Vagina (tissue), 2 donors: ENCODE results near the gene SLC35B2. TPM values are rescaled to one million over a fixed set of nuclear protein-coding genes. Genes with fewer than 3 reads are reported as not detected.

Source experiments
- DNase-seq, 2 donors: peaks; one replicate each; pipeline ENCODE4 v3.0.0-alpha.2; 2017; ENCODE audit errors: extremely low spot score in 2 of 2
- H3K27ac ChIP-seq: fragments of 200-600 bp; sonication (generic); one replicate; pipeline ENCODE4 v1.5.1; 2019
- H3K27me3 ChIP-seq: fragments of 200-600 bp; sonication (generic); one replicate; pipeline ENCODE4 v1.5.1; 2019
- H3K36me3 ChIP-seq, 2 donors: fragments of 200-600 bp; sonication (generic); one replicate each; pipeline ENCODE4 v1.5.1; 2017 to 2019
- H3K4me1 ChIP-seq: fragments of 200-600 bp; sonication (generic); one replicate; pipeline ENCODE4 v1.5.1; 2019
- H3K4me3 ChIP-seq, 2 donors: fragments of 200-600 bp; sonication (generic); 1 replicate in 1 of 2; 2 replicates in 1 of 2; pipeline ENCODE4 v1.5.1; 2016 to 2019
- H3K9me3 ChIP-seq: fragments of 200-600 bp; sonication (generic); one replicate; pipeline ENCODE4 v1.5.1; 2019
- POLR2A ChIP-seq, 2 donors: fragments of 450-650 bp; IDR thresholded peaks; one replicate each; pipeline ENCODE4 v1.6.1; 2017; ENCODE audit warnings: antibody characterized with exemption in 2 of 2, mild to moderate bottlenecking in 2 of 2, moderate library complexity in 2 of 2
- POLR2AphosphoS5 ChIP-seq, 2 donors: sonication (generic); formaldehyde crosslinking; IDR thresholded peaks; one replicate each; pipeline ENCODE4 v1.9.0; 2017; ENCODE audit warnings: antibody characterized with exemption in 2 of 2, mild to moderate bottlenecking in 2 of 2, low read depth in 1 of 2; ENCODE audit not compliant: insufficient read depth in 1 of 2
- intact Hi-C: fragments of 100-400 bp; cut with DNase I; formaldehyde crosslinking; loops from one replicate; pipeline ENCODE4 v1.15.1; 2023
- total RNA-seq: library from RNA; depleted of rRNA; stranded (reverse); fragments of >200 nt; gene quantifications from one replicate; pipeline ENCODE4 v1.2.3, GENCODE V29; 2016
- TF ChIP-seq, protein P1 (sequence below), 3 experiments: fragments of 450-650 bp in 2 of 3; fragments of 200-600 bp in 1 of 3; sonication (generic) in 1 of 3; IDR thresholded peaks; one replicate each; pipeline ENCODE4 v1.5.1; 2017 to 2019; ENCODE audit warnings: antibody characterized with exemption in 3 of 3, mild to moderate bottlenecking in 2 of 3, moderate library complexity in 2 of 3

SLC35B2 gene
- total RNA-seq, 1 donor from 2014 or later = 19.6 TPM

DNA sequence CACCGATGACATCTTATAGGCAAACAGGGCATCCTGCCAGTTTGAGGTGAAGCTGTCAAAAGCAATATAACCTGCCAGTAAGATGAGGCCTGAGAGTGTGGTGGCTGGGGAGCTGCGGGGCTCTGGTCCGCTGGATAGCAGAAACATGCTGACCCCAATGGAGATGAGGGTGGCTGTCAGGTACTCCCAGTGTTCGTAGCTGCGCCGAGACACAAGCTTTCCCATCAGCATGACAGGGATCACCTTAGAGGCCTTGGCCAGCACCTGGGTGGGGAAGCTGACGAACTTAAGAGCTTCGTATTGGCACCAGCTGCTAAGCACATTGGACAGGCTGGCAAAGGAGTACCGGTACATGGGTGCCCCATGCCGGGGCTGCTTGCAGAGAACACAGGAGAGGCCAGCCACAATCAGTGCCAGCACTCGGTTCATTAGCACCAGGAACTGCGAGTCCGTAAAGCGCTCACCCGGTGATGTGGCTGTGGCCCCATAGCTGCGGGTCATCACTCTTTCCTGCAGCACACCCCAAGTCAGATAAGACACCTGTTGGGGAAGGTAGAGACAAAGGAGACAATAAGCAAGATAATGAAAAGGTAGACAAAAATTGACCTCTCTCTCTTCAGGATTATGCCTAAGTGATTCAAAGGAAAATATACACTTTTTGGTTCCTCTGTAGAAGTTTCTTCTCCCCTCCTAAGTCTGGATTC is 2.1 kb downstream of the SLC35B2 start:
- peaks cover 27% of the 10 kb centered on the region for H3K4me1 ChIP-seq
- no peak for DNase-seq
- H3K27me3 ChIP-seq = no peaks in the 10 kb centered on the region
- H3K9me3 ChIP-seq = no peaks in the 10 kb centered on the region
- peak overlapping the region; percentile 98 for H3K27ac ChIP-seq
- H3K4me3 ChIP-seq = peak overlapping the region in 1 of 2 donors; percentile 91
- intact Hi-C loops = no loop called here
- H3K36me3 ChIP-seq = peaks cover 4 to 49% of the 10 kb centered on the region in 2 donors
- TF ChIP-seq POLR2A (IDR thresholded peaks at IDR 0.05) = no peak
- TF ChIP-seq, protein P1, sequence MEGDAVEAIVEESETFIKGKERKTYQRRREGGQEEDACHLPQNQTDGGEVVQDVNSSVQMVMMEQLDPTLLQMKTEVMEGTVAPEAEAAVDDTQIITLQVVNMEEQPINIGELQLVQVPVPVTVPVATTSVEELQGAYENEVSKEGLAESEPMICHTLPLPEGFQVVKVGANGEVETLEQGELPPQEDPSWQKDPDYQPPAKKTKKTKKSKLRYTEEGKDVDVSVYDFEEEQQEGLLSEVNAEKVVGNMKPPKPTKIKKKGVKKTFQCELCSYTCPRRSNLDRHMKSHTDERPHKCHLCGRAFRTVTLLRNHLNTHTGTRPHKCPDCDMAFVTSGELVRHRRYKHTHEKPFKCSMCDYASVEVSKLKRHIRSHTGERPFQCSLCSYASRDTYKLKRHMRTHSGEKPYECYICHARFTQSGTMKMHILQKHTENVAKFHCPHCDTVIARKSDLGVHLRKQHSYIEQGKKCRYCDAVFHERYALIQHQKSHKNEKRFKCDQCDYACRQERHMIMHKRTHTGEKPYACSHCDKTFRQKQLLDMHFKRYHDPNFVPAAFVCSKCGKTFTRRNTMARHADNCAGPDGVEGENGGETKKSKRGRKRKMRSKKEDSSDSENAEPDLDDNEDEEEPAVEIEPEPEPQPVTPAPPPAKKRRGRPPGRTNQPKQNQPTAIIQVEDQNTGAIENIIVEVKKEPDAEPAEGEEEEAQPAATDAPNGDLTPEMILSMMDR (IDR thresholded peaks at IDR 0.05) = no peak
- TF ChIP-seq POLR2AphosphoS5 (IDR thresholded peaks at IDR 0.05; ENCODE audit: insufficient read depth in 1 of 2, low read depth in 1 of 2) = no peak

DNA sequence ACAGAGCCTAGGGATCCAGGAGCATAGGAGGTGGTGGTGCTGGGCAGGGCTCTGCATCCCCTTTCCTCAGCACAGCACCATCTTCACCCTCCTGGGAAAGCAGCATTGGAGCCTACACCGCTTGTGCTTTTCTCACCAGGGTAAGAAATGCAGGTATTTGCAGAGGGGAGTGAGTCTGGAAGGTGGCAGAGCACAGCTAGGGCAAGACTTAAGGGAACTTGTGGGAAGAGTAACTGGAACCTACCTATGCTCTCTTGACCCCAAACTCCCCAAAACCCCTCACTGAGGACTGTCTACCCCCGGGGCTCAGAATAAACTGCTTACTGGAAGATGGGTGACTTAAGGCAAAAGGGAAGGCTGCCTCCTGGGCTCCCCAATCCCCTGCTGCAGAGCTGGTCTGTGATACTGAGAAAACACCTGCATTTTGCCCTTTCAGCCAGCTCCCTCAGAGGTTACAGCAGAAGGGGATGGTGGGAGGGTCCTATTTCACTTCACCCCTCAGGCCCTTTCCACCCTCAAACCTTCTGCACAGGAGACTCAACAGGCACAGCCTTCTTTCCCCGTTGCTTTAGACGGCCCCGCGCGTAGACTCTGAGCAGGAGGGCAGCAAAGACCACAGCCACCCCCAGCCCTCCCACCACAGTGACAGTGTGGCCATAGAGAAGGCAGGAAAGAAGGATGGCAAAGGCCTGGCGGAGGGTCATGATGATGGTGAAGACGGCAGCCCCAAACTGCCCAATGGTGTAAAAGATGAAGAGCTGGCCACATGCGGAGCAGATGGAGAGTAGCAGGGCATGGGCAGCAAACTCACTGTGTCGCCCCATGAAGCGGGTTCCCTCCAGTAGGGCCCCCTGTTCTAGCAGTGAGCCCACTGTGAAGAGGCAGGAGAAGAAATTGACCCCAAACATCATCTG is 2.9 kb downstream of the SLC35B2 start:
- Histone ChIP-seq H3K27me3 (no peaks in the 10 kb centered on the region), H3K36me3 (peaks cover 4 to 58% of the 10 kb centered on the region in 2 donors), H3K4me3 (no peak overlapping the region), H3K4me1 (peaks cover 32% of the 10 kb centered on the region), H3K9me3 (no peaks in the 10 kb centered on the region), H3K27ac (no peak overlapping the region)
- no peak for TF ChIP-seq POLR2AphosphoS5 (IDR thresholded peaks at IDR 0.05; ENCODE audit: insufficient read depth in 1 of 2, low read depth in 1 of 2)
- TF ChIP-seq POLR2A (IDR thresholded peaks at IDR 0.05) = no peak
- TF ChIP-seq, protein P1 (IDR thresholded peaks at IDR 0.05) = no peak
- DNase-seq = no peak
- intact Hi-C loops = no loop called here

DNA sequence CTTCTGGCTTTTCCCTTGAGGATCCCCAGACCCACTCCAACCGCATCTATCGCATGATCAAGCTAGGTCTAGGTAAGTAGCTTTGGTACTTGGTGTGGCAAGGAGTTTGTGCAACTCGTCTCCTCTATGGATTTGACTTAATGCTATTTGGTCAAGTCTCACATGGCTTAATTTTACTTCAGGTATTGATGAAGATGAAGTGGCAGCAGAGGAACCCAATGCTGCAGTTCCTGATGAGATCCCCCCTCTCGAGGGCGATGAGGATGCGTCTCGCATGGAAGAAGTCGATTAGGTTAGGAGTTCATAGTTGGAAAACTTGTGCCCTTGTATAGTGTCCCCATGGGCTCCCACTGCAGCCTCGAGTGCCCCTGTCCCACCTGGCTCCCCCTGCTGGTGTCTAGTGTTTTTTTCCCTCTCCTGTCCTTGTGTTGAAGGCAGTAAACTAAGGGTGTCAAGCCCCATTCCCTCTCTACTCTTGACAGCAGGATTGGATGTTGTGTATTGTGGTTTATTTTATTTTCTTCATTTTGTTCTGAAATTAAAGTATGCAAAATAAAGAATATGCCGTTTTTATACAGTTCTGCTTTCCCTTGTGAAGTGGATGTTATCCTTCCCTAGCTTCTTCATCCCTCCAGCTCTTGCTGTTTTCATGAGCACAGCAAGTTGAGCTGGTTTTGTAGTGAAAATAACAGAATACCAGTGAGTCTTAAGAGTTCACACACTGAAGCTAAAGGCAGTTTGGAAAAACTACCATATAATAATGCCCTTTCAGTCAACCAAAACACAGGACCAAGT is 3.8 kb downstream of the SLC35B2 start:
- no peak for DNase-seq
- no peak overlapping the region for H3K27ac ChIP-seq

DNA sequence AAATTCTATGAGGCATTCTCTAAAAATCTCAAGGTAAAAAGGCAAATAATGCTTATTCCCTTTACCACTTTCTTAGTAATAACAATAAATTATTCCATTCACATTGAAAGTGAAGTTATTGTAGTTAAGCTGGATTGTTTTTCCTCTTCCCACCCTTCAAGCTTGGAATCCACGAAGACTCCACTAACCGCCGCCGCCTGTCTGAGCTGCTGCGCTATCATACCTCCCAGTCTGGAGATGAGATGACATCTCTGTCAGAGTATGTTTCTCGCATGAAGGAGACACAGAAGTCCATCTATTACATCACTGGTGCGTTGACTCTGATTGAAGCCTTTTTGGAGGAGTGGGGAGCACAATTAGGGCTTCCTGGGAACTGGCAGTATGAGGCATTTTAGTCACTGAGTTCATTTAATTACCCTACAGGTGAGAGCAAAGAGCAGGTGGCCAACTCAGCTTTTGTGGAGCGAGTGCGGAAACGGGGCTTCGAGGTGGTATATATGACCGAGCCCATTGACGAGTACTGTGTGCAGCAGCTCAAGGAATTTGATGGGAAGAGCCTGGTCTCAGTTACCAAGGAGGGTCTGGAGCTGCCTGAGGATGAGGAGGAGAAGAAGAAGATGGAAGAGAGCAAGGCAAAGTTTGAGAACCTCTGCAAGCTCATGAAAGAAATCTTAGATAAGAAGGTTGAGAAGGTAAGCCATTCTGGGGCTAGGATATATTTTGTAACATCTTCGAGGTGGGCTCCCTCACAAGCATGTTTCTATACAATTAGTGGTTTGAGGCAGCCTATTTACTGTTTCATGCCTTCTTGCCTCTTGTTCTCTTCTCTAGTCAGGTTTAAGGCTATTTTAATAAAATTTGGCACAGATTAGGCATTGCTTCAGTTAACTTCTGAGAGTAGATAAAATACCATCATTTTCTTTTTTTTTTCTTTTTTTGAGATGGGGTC is 5.5 kb downstream of the SLC35B2 start:
- Histone ChIP-seq H3K36me3 (peaks cover 4 to 65% of the 10 kb centered on the region in 2 donors), H3K4me3 (no peak overlapping the region), H3K27me3 (no peaks in the 10 kb centered on the region), H3K9me3 (no peaks in the 10 kb centered on the region), H3K4me1 (peaks cover 36% of the 10 kb centered on the region), H3K27ac (no peak overlapping the region)
- intact Hi-C loops = no loop called here
- TF ChIP-seq, protein P1 (IDR thresholded peaks at IDR 0.05) = no peak
- no peak for TF ChIP-seq POLR2AphosphoS5 (IDR thresholded peaks at IDR 0.05; ENCODE audit: insufficient read depth in 1 of 2, low read depth in 1 of 2)
- no peak for TF ChIP-seq POLR2A (IDR thresholded peaks at IDR 0.05)
- no peak for DNase-seq

More for the DNA sequence above, 3.8 kb downstream of the SLC35B2 start:
- H3K4me1 ChIP-seq = peaks cover 42% of the 10 kb centered on the region
- no peaks in the 10 kb centered on the region for H3K27me3 ChIP-seq
- intact Hi-C loops = no loop called here
- peaks cover 4 to 65% of the 10 kb centered on the region in 2 donors for H3K36me3 ChIP-seq
- H3K9me3 ChIP-seq = no peaks in the 10 kb centered on the region
- no peak overlapping the region for H3K4me3 ChIP-seq
- TF ChIP-seq, protein P1 (IDR thresholded peaks at IDR 0.05) = no peak
- TF ChIP-seq POLR2A (IDR thresholded peaks at IDR 0.05) = no peak
- TF ChIP-seq POLR2AphosphoS5 (IDR thresholded peaks at IDR 0.05; ENCODE audit: insufficient read depth in 1 of 2, low read depth in 1 of 2) = no peak
